Fibroblast of mammary gland (primary cell): ENCODE data around the gene ZNF423.

Experiments used
- DNase-seq: peaks from one replicate; pipeline ENCODE4 v3.0.0-alpha.2; 2010; ENCODE audit warnings: low read depth
- H3K4me3 ChIP-seq: 2 replicates; pipeline ENCODE4 v1.5.1; 2011; ENCODE audit warnings: low read depth, mild to moderate bottlenecking, low read length, moderate library complexity; ENCODE audit not compliant: control insufficient read depth
- TF ChIP-seq, protein P1 (sequence below): conservative IDR thresholded peaks from 2 replicates; pipeline ENCODE4 v1.5.1; 2011; ENCODE audit warnings: low read depth, low read length, inconsistent platforms; ENCODE audit not compliant: control insufficient read depth, insufficient read depth

ZNF423 gene

DNA sequence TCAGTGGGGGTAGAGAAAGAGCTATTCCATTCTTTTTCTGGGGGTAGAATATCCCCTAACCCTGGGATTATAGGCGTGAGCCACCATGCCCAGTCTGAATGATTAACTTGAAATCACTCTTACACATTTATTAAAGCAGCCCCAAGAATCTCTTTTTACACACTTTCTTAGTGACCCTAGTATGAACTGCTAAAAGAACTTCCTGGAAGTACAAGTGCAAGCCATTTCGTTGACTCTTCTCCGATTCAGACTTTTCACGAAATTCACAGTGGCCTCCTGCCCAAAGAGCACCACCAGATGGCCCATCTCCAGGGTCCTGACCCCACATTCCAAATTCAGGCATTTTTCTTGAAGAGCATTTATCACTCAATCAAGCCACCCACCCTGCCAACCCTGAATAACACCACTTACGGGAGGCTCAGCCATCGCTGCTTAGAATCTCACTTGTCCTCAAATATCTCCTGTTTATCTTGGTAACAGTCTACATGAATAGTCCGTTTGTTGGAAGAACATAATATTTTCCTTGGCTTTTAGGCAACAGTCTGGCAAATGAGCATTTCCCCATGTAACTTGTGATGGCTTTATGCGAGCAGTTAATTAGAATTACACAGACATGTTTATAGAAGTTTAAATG, 28.0 kb downstream of the ZNF423 start:
- DNase-seq, result no peak
- H3K4me3 ChIP-seq, result no peak overlapping the region
- TF ChIP-seq, protein P1, sequence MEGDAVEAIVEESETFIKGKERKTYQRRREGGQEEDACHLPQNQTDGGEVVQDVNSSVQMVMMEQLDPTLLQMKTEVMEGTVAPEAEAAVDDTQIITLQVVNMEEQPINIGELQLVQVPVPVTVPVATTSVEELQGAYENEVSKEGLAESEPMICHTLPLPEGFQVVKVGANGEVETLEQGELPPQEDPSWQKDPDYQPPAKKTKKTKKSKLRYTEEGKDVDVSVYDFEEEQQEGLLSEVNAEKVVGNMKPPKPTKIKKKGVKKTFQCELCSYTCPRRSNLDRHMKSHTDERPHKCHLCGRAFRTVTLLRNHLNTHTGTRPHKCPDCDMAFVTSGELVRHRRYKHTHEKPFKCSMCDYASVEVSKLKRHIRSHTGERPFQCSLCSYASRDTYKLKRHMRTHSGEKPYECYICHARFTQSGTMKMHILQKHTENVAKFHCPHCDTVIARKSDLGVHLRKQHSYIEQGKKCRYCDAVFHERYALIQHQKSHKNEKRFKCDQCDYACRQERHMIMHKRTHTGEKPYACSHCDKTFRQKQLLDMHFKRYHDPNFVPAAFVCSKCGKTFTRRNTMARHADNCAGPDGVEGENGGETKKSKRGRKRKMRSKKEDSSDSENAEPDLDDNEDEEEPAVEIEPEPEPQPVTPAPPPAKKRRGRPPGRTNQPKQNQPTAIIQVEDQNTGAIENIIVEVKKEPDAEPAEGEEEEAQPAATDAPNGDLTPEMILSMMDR, result no peak

DNA sequence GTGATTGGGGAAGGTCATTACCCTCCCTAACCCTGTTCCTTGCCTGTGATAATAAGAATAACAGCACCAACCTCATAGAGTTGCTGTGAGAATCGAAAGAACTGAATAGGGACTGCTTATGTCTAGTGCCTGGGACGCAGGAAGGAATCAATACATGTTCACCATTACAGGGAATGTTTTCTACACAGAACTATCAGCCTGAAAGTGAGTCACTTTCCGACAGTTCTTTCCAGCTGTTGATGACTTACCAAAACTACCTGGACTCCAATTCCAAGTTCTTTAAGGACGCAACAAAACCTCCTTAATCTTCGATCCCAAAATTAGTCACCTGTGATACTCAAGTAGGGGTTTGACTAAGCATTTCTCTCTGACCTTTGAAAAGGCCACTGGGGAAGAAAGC, 29.4 kb downstream of the ZNF423 start:
- DNase-seq, result no peak
- TF ChIP-seq, protein P1, result no peak
- H3K4me3 ChIP-seq, result no peak overlapping the region

DNA sequence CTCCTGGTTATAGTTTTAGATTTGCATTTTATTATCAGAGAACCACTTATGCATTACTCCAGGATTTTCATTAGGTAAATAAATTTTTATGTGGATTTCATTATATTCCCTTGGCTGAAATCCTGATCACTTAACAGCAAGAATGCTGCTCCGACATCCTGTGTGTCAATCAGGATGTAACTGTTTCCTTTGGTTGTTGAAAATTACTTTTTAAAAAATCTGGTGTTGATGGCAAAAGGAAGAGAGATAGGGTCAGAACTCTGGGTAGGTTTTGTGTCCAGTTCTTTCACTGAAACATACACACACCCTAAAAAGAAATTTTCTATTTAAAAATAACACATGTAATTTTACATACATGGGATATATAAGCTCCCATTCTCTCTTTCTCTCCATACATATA, 30.9 kb downstream of the ZNF423 start:
- no peak for DNase-seq
- TF ChIP-seq, protein P1, result no peak
- no peak overlapping the region for H3K4me3 ChIP-seq

DNA sequence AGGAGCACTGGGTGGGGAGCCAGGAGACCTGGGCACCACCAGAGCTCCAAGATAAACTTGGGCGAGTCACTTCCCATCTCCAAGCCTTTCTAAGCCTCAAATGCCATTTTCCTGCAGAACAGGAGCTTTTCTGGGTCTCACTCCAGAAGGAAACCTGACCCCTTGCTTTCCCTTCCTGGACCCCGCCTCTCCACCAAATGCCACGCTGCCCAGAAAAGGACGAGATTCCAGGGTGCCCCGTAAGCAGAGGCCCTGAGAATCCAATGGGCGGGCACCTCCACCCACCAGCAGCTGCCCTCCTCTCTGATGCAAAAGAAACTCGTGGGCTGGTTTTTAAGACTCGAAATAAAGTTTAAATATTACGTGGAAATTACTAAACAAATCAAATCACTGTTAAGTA, 31.3 kb downstream of the ZNF423 start:
- H3K4me3 ChIP-seq, result no peak overlapping the region
- no peak for DNase-seq
- TF ChIP-seq, protein P1, result no peak

DNA sequence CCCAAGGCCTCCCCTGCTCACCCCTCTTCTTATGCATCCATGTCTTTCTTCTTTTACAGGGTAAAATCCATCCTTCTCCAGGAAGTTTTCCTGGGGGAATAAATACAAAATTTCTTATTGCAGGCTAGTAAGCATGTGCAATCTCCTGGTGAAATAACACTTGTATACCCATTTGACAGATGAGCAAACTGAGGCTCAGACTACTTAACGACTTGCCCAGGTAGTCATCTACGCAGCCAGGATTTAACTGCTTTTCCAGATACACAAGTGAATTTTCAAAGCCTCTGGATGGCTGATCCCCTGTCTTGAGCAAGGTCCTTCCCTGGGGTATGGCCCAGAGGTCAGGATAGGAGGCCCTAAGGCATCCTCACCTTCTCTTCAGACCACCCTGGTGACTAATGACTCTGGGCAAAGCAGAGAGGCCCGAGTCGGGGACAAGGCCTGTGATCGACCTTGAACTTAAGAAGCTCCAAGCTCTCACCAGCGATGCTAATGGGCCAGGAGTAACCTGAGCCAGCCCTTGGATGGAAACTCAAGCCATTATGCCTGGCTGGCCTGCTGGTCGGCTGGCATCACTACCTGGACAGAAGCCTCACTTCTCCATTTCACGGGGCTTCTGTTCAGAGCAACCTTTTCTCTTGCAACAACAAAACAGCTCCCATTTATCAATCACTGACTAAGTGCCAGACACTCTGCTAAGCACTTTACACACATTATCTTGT, 33.1 kb downstream of the ZNF423 start:
- TF ChIP-seq, protein P1, result no peak

DNA sequence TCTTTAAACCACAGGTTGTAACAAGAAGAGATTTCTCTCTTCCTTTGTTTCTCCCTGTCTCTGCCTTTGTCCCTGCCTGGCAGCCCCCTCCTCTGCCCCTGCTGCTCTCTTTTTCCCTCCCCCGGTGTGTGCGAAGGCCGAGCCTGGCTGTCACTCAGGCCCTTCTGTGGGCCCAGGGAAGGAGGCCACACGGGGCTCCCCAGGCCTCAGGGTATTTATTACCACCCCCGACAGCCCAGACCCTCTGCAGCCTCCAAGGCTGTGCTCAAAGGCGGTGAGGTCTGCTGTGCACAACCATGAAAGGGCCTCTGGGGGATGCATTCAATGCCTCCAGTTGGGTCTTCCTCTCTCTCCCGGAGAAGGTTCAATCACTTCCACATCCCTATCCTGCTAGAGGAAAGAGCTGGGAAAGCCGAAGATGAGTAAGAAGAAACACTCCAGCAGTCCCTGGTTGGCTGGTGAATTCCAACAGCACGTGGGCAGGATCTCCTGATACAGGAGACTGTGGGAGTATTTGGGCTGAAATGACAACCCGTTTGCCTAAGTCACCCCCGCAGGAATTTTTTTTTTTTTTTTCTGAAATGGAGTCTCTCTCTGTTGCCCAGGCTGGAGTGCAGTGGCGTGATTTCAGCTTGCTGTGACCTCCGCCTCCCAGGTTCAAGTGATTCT, 34.2 kb downstream of the ZNF423 start:
- TF ChIP-seq, protein P1, result no peak
- DNase-seq, result peak; percentile 25
- H3K4me3 ChIP-seq, result no peak overlapping the region

More for the DNA sequence above, 33.1 kb downstream of the ZNF423 start:
- H3K4me3 ChIP-seq, result no peak overlapping the region
- DNase-seq, result no peak
